Smooth muscle cell (in vitro differentiated cells): ENCODE measurements around the gene IGHMBP2. TPM values are rescaled to one million over a fixed set of nuclear protein-coding genes. Genes with fewer than 3 reads are reported as not detected.

Source experiments
- DNase-seq: peaks from one replicate; lab custom pipeline; 2025; ENCODE audit not compliant: unreplicated experiment; lab: John Stamatoyannopoulos, UW
- H2AFZ ChIP-seq: fragments of 200-600 bp; sonication (generic); 2 replicates; pipeline ENCODE4 v1.6.0; 2016; ENCODE audit warnings: antibody characterized with exemption, low read depth, mild to moderate bottlenecking
- H3F3A ChIP-seq: fragments of 200-600 bp; sonication (generic); 2 replicates; pipeline ENCODE4 v1.6.0; 2017; ENCODE audit warnings: antibody characterized with exemption, low read depth
- H3K27ac ChIP-seq: fragments of 200-600 bp; sonication (generic); 2 replicates; pipeline ENCODE4 v1.5.1; 2016; ENCODE audit warnings: low read depth, mild to moderate bottlenecking
- H3K27me3 ChIP-seq: fragments of 200-600 bp; sonication (generic); 2 replicates; pipeline ENCODE4 v1.6.1; 2016; ENCODE audit warnings: low read depth, mild to moderate bottlenecking
- H3K36me3 ChIP-seq: fragments of 200-600 bp; sonication (generic); 2 replicates; pipeline ENCODE4 v1.5.1; 2016; ENCODE audit warnings: low read depth
- H3K4me1 ChIP-seq: fragments of 200-600 bp; sonication (generic); 2 replicates; pipeline ENCODE4 v1.5.1; 2016; ENCODE audit warnings: low read depth
- H3K4me2 ChIP-seq: fragments of 200-600 bp; sonication (generic); 2 replicates; pipeline ENCODE4 v1.6.0; 2016; ENCODE audit warnings: mild to moderate bottlenecking
- H3K4me3 ChIP-seq: fragments of 200-600 bp; sonication (generic); 2 replicates; pipeline ENCODE4 v1.5.1; 2016; ENCODE audit warnings: mild to moderate bottlenecking
- H3K79me2 ChIP-seq: fragments of 200-600 bp; sonication (generic); 2 replicates; pipeline ENCODE4 v1.6.0; 2016; ENCODE audit warnings: low read depth, mild to moderate bottlenecking
- H3K9ac ChIP-seq: fragments of 200-600 bp; sonication (generic); 2 replicates; pipeline ENCODE4 v1.6.0; 2016; ENCODE audit warnings: low read depth
- H3K9me3 ChIP-seq: fragments of 200-600 bp; sonication (generic); replicated peaks from 2 replicates; pipeline ENCODE4 v1.5.1; 2016; ENCODE audit warnings: low read depth
- H4K20me1 ChIP-seq: fragments of 200-600 bp; sonication (generic); 2 replicates; pipeline ENCODE4 v1.6.0; 2016; ENCODE audit warnings: low read depth
- CTCF ChIP-seq: fragments of 200-600 bp; sonication (generic); IDR thresholded peaks from 2 replicates; pipeline ENCODE4 v1.5.1; 2017; ENCODE audit warnings: borderline replicate concordance, mild to moderate bottlenecking, antibody characterized with exemption; ENCODE audit not compliant: insufficient read depth, poor library complexity, severe bottlenecking
- WGBS: methylation state at CpG from one replicate; pipeline ENCODE4 v1.1.7; 2016; ENCODE audit warnings: low lambda C conversion rate; 5-methylcytosine and 5-hydroxymethylcytosine counted together
- polyA plus RNA-seq: library from polyadenylated mRNA; unstranded; fragments of >200 nt; fragmentation: Nextera tagmentation; extraction: Ambion mirVana; gene quantifications from 2 replicates; pipeline ENCODE4 v1.2.1, GENCODE V29; 2016
- total RNA-seq: library from RNA; depleted of rRNA; stranded (reverse); fragments of >200 nt; gene quantifications from 2 replicates; pipeline ENCODE4 v1.2.3, GENCODE V29; 2014

Gene IGHMBP2
- total and polyA plus RNA-seq, 2 experiments from 2014 or later: 12.1 to 13.3 TPM

GRCh38 chr11:68963779-68964178, 60.1 kb downstream of the IGHMBP2 start:
- H3K9me3 ChIP-seq: no peaks in the 10 kb centered on the region
- no peaks in the 10 kb centered on the region for H4K20me1 ChIP-seq
- H3K4me3 ChIP-seq: no peak overlapping the region
- no peaks in the 10 kb centered on the region for H3K27me3 ChIP-seq
- WGBS: 86% methylated on average over 3 of the region's 3 CpGs
- no peak for DNase-seq
- no peak overlapping the region for H2AFZ ChIP-seq
- TF ChIP-seq CTCF: no peak
- H3K79me2 ChIP-seq: no peaks in the 10 kb centered on the region
- no peaks in the 10 kb centered on the region for H3K36me3 ChIP-seq
- H3K4me2 ChIP-seq: no peak overlapping the region
- no peaks in the 10 kb centered on the region for H3K4me1 ChIP-seq
- no peak overlapping the region for H3K27ac ChIP-seq
- H3K9ac ChIP-seq: no peak overlapping the region
- H3F3A ChIP-seq: no peaks in the 10 kb centered on the region

GRCh38 chr11:68965901-68966853, 62.5 kb downstream of the IGHMBP2 start:
- Histone ChIP-seq H3K4me3 (no peak overlapping the region), H3K27ac (no peak overlapping the region), H3K9me3 (no peaks in the 10 kb centered on the region), H2AFZ (no peak overlapping the region), H3K79me2 (no peaks in the 10 kb centered on the region), H3K4me1 (no peaks in the 10 kb centered on the region), H3K4me2 (no peak overlapping the region), H3K36me3 (no peaks in the 10 kb centered on the region), H3F3A (no peaks in the 10 kb centered on the region), H3K9ac (no peak overlapping the region), H3K27me3 (no peaks in the 10 kb centered on the region), H4K20me1 (no peaks in the 10 kb centered on the region)
- DNase-seq: no peak
- no peak for TF ChIP-seq CTCF
- WGBS: 93% methylated on average over 15 of the region's 15 CpGs

GRCh38 chr11:68966894-68967780, 63.4 kb downstream of the IGHMBP2 start:
- Histone ChIP-seq H3K36me3 (no peaks in the 10 kb centered on the region), H3K27me3 (no peaks in the 10 kb centered on the region), H3K9me3 (no peaks in the 10 kb centered on the region), H3K4me2 (no peak overlapping the region), H4K20me1 (no peaks in the 10 kb centered on the region), H3F3A (no peaks in the 10 kb centered on the region), H3K79me2 (no peaks in the 10 kb centered on the region), H3K4me1 (no peaks in the 10 kb centered on the region), H3K9ac (no peak overlapping the region), H3K27ac (no peak overlapping the region), H2AFZ (no peak overlapping the region), H3K4me3 (no peak overlapping the region)
- no peak for TF ChIP-seq CTCF
- DNase-seq: no peak
- 79% methylated on average over 9 of the region's 9 CpGs for WGBS
